Upper lobe of left lung (tissue), 4 donors: ENCODE data around the gene GALNT14.

Source experiments
- CTCF ChIP-seq, 6 experiments: fragments of 450-650 bp in 4 of 6; fragments of 200-600 bp in 2 of 6; sonication (generic) in 2 of 6; IDR thresholded peaks; one replicate each; pipeline ENCODE4 v1.5.1; 2016 to 2019; ENCODE audit warnings: antibody characterized with exemption in 6 of 6
- EP300 ChIP-seq, 4 donors: sonication (generic); formaldehyde crosslinking; IDR thresholded peaks; one replicate each; pipeline ENCODE4 v1.5.1; 2017; ENCODE audit warnings: antibody characterized with exemption in 4 of 4, control low read depth in 2 of 4
- POLR2A ChIP-seq, 4 donors: fragments of 450-650 bp; IDR thresholded peaks; one replicate each; pipeline ENCODE4 v1.5.1; 2016 to 2017; ENCODE audit warnings: antibody characterized with exemption in 4 of 4, mild to moderate bottlenecking in 2 of 4
- POLR2AphosphoS5 ChIP-seq, 2 donors: sonication (generic); formaldehyde crosslinking; IDR thresholded peaks; one replicate each; pipeline ENCODE4 v1.5.1; 2017; ENCODE audit warnings: antibody characterized with exemption in 2 of 2

- TF ChIP-seq CTCF (IDR thresholded peaks at IDR 0.05) = no peak
- TF ChIP-seq POLR2A (IDR thresholded peaks at IDR 0.05) = no peak
- TF ChIP-seq POLR2AphosphoS5 (IDR thresholded peaks at IDR 0.05) = no peak
- TF ChIP-seq EP300 (IDR thresholded peaks at IDR 0.05) = no peak
Measured at GRCh38 chr2:30912056-30912455, 226.2 kb downstream of the GALNT14 start.
